Measurements from ENCODE around the gene KIF1A.

KIF1A gene

GRCh38 chr2:240775905-240776304 is 44.1 kb downstream of the KIF1A start:
- no peak overlapping the region for H3K4me3 ChIP-seq (replicated peaks; ENCODE audit: insufficient read depth, low read length)
- no peak for DNase-seq (ENCODE audit: low read depth in 1 of 2, low spot score in 1 of 2)
- H3K27ac ChIP-seq (replicated peaks) = no peak overlapping the region
- TF ChIP-seq SPI1 (IDR thresholded peaks at IDR 0.05; ENCODE audit: borderline replicate concordance, low read depth) (no peak), REST (IDR thresholded peaks at IDR 0.05; ENCODE audit: insufficient replicate concordance, low read depth) (no peak), POLR2AphosphoS5 (IDR thresholded peaks at IDR 0.05; ENCODE audit: low read depth) (no peak), GABPA (IDR thresholded peaks at IDR 0.05; ENCODE audit: low read depth) (no peak)
- TF ChIP-seq, protein P1, sequence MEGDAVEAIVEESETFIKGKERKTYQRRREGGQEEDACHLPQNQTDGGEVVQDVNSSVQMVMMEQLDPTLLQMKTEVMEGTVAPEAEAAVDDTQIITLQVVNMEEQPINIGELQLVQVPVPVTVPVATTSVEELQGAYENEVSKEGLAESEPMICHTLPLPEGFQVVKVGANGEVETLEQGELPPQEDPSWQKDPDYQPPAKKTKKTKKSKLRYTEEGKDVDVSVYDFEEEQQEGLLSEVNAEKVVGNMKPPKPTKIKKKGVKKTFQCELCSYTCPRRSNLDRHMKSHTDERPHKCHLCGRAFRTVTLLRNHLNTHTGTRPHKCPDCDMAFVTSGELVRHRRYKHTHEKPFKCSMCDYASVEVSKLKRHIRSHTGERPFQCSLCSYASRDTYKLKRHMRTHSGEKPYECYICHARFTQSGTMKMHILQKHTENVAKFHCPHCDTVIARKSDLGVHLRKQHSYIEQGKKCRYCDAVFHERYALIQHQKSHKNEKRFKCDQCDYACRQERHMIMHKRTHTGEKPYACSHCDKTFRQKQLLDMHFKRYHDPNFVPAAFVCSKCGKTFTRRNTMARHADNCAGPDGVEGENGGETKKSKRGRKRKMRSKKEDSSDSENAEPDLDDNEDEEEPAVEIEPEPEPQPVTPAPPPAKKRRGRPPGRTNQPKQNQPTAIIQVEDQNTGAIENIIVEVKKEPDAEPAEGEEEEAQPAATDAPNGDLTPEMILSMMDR (IDR thresholded peaks at IDR 0.05; ENCODE audit: insufficient read depth, low read length) = no peak
- H3K27me3 ChIP-seq (ENCODE audit: insufficient read depth, poor library complexity, severe bottlenecking) = no peaks in the 10 kb centered on the region

GRCh38 chr2:240774856-240775255 is 45.2 kb downstream of the KIF1A start:
- TF ChIP-seq POLR2AphosphoS5 (IDR thresholded peaks at IDR 0.05; ENCODE audit: low read depth) (no peak), REST (IDR thresholded peaks at IDR 0.05; ENCODE audit: insufficient replicate concordance, low read depth) (no peak), GABPA (IDR thresholded peaks at IDR 0.05; ENCODE audit: low read depth) (no peak), SPI1 (IDR thresholded peaks at IDR 0.05; ENCODE audit: borderline replicate concordance, low read depth) (no peak)
- TF ChIP-seq, protein P1 (IDR thresholded peaks at IDR 0.05; ENCODE audit: insufficient read depth, low read length) = no peak
- no peaks in the 10 kb centered on the region for H3K27me3 ChIP-seq (ENCODE audit: insufficient read depth, poor library complexity, severe bottlenecking)
- no peak overlapping the region for H3K4me3 ChIP-seq (replicated peaks; ENCODE audit: insufficient read depth, low read length)
- no peak for DNase-seq (ENCODE audit: low read depth in 1 of 2, low spot score in 1 of 2)
- no peak overlapping the region for H3K27ac ChIP-seq (replicated peaks)

DNA sequence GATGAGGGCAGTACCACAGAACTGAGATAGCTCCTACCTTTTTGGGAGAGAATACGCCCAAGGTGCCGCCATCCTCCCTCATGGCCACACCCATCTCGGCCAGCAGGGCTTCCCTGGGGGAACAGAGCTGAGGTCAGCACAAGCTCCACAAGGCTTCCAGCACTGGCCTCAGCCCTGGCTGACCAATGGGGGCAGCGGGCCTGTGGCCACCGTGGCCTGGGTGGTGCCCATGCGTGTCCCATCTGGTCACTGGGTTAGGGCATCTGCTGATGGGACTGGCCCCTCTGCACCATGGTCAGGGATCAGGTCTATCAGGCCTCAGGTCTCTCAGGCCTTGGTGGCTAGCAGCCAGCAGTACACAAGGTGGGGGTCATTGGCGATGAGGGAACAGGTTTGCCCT is 50.9 kb downstream of the KIF1A start:
- no peak for DNase-seq (ENCODE audit: low read depth in 1 of 2, low spot score in 1 of 2)
- TF ChIP-seq POLR2AphosphoS5 (IDR thresholded peaks at IDR 0.05; ENCODE audit: low read depth) (no peak), REST (IDR thresholded peaks at IDR 0.05; ENCODE audit: insufficient replicate concordance, low read depth) (no peak), SPI1 (IDR thresholded peaks at IDR 0.05; ENCODE audit: borderline replicate concordance, low read depth) (no peak), GABPA (IDR thresholded peaks at IDR 0.05; ENCODE audit: low read depth) (no peak)
- TF ChIP-seq, protein P1 (IDR thresholded peaks at IDR 0.05; ENCODE audit: insufficient read depth, low read length) = no peak
- Histone ChIP-seq H3K4me3 (replicated peaks; ENCODE audit: insufficient read depth, low read length) (no peak overlapping the region), H3K27ac (replicated peaks) (no peak overlapping the region), H3K27me3 (ENCODE audit: insufficient read depth, poor library complexity, severe bottlenecking) (no peaks in the 10 kb centered on the region)

All from HL-60 (cell line).